ENCODE results near the gene CBR3.
"Not testable (repeated sequence)": the region's sequence is repeated elsewhere in the genome, so short reads cannot be mapped to it uniquely, and the experiment has no call there.

The CBR3 gene

GRCh38 chr21:36120304-36120888 lies 14.5 kb upstream of the CBR3 start:
- no peak for DNase-seq

- no peak for DNase-seq
These were observed 11.9 kb upstream of the CBR3 start for GRCh38 chr21:36122977-36123376.

GRCh38 chr21:36124395-36124794 lies 10.5 kb upstream of the CBR3 start:
- no peak for DNase-seq

- no peak for DNase-seq
These were observed 9.2 kb upstream of the CBR3 start for GRCh38 chr21:36125512-36126207.

- no peak for DNase-seq
These were observed 8.7 kb upstream of the CBR3 start for GRCh38 chr21:36126208-36126565.

- no peak for DNase-seq
These were observed 8.2 kb upstream of the CBR3 start for GRCh38 chr21:36126621-36127110.

GRCh38 chr21:36127250-36127904 lies 7.5 kb upstream of the CBR3 start:
- DNase-seq: no peak

- DNase-seq: no peak
These were observed 6.9 kb upstream of the CBR3 start for GRCh38 chr21:36127977-36128376.

- no peak for DNase-seq
These were observed 5.7 kb upstream of the CBR3 start for GRCh38 chr21:36129219-36129618.

- not testable (repeated sequence) for DNase-seq
These were observed 4.5 kb upstream of the CBR3 start for GRCh38 chr21:36130414-36130762.

- DNase-seq: not testable (repeated sequence)
These were observed 4.0 kb upstream of the CBR3 start for GRCh38 chr21:36130839-36131238.

- DNase-seq: no peak
These were observed 2.2 kb upstream of the CBR3 start for GRCh38 chr21:36132696-36133095.

GRCh38 chr21:36135391-36136102 lies 668 bp downstream of the CBR3 start:
- peak; percentile 25 for DNase-seq

GRCh38 chr21:36139791-36140190 lies 4.9 kb downstream of the CBR3 start:
- not testable (repeated sequence) for DNase-seq

- peak; percentile 95 for DNase-seq
These were observed 6.6 kb downstream of the CBR3 start for GRCh38 chr21:36141513-36141925.

GRCh38 chr21:36144233-36144632 lies 9.4 kb downstream of the CBR3 start:
- not testable (repeated sequence) for DNase-seq

- DNase-seq: no peak
These were observed 10.4 kb downstream of the CBR3 start for GRCh38 chr21:36145259-36145658.

- DNase-seq: no peak
These were observed 13.0 kb downstream of the CBR3 start for GRCh38 chr21:36147911-36148310.

- DNase-seq: no peak
These were observed 14.0 kb downstream of the CBR3 start for GRCh38 chr21:36148886-36149285.

- DNase-seq: no peak
These were observed 15.2 kb downstream of the CBR3 start for GRCh38 chr21:36149788-36150711.

- DNase-seq: no peak
These were observed 20.9 kb downstream of the CBR3 start for GRCh38 chr21:36155603-36156338.

GRCh38 chr21:36156339-36156814 lies 21.5 kb downstream of the CBR3 start:
- DNase-seq: peak; percentile 66
